ENCODE results near the gene CDH4.

DNA sequence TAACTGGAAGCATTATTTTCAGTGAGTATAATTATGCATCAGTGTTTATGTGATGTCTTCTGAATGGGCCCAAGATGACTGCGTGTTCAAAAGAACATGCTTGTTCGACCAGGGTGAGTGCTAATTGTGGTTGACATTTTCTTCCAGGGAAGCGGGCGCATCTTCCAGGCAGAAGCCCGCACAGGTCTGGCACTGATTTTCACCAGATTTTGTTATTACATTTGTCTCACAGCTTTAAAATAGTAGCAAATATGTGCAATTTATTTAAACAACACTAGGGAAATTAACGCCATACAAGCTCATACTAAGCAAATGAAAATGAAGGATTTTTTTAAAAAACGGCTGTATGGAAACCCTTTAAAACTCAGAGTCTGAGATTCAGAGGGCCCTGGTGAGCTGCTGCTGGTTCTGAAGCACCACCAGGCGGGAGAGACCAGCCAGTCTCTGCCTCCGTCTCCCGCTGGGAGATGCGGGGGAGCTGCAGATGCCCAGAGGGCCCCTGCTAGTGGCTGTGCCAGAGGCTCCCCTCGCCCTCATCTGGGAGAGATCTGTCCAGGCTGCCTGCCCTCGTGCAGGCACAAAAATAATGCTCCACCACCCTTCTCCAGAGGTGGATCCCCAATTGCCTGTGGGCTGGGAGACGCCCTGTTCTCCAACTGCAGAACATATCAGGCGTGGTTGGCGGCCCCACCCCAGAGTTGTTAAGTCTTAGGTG lies 516.7 kb downstream of the CDH4 start:
- TF ChIP-seq, protein P1, sequence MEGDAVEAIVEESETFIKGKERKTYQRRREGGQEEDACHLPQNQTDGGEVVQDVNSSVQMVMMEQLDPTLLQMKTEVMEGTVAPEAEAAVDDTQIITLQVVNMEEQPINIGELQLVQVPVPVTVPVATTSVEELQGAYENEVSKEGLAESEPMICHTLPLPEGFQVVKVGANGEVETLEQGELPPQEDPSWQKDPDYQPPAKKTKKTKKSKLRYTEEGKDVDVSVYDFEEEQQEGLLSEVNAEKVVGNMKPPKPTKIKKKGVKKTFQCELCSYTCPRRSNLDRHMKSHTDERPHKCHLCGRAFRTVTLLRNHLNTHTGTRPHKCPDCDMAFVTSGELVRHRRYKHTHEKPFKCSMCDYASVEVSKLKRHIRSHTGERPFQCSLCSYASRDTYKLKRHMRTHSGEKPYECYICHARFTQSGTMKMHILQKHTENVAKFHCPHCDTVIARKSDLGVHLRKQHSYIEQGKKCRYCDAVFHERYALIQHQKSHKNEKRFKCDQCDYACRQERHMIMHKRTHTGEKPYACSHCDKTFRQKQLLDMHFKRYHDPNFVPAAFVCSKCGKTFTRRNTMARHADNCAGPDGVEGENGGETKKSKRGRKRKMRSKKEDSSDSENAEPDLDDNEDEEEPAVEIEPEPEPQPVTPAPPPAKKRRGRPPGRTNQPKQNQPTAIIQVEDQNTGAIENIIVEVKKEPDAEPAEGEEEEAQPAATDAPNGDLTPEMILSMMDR (IDR thresholded peaks at IDR 0.05), result no peak
- TF ChIP-seq POLR2A (IDR thresholded peaks at IDR 0.05), result no peak

All from ovary (tissue), 3 donors.